HepG2 (cell line): Measurements from ENCODE around the gene GSTT2B. TPM values are rescaled to one million over a fixed set of nuclear protein-coding genes. Genes with fewer than 3 reads are reported as not detected.
"Not testable (repeated sequence)": the region's sequence is repeated elsewhere in the genome, so short reads cannot be mapped to it uniquely, and the experiment has no call there.

Source experiments
- ATAC-seq: fragments of 200-7000 bp; cut with Tn5 transposase; 3 replicates; pipeline ENCODE4 v1.9.1; 2020; ENCODE audit warnings: mild to moderate bottlenecking, moderate library complexity
- BruUV-seq: library from RNA; stranded (reverse); fragments of 400-500 nt; replicated peaks from 2 replicates; lab custom pipeline; 2021; lab: Mats Ljungman, UMichigan
- CTCF ChIA-PET: fragments of 300-600 bp; formaldehyde crosslinking; extraction: SDS; loops from one replicate; lab custom pipeline; 2021; ENCODE audit warnings: low total read pairs, inconsistent platforms, low intra/inter-chr PET ratio; lab: Yijun Ruan, JAX
- POLR2A ChIA-PET: fragments of 350-600 bp; sonication (Branson Sonifier 250); formaldehyde crosslinking; loops from one replicate; lab custom pipeline; 2020; ENCODE audit warnings: antibody characterized with exemption, inconsistent platforms; lab: Yijun Ruan, JAX
- DNase-seq: peaks from one replicate; pipeline ENCODE4 v3.0.0-alpha.2; 2015; ENCODE audit warnings: low spot score
- FAIRE-seq: peaks from 3 replicates; lab custom pipeline; 2011; peaks lifted over from hg19 to GRCh38; lab: Jason Lieb, UNC
- H2AFZ ChIP-seq: one replicate; pipeline ENCODE4 v1.6.1; 2011; ENCODE audit warnings: low read length, inconsistent platforms
- H3K27ac ChIP-seq: fragments of 300-600 bp; 3 replicates; pipeline ENCODE4 v1.8.0; 2011; ENCODE audit warnings: mixed run types, mild to moderate bottlenecking, mixed read lengths, low read length, inconsistent platforms; ENCODE audit not compliant: insufficient read depth; ENCODE audit errors: extremely low read length
- H3K27me3 ChIP-seq, 2 experiments: fragments of 200-600 bp in 1 of 2; 2 replicates in 1 of 2; 3 replicates in 1 of 2; pipeline versions ENCODE4 v1.6.0 to v1.8.0; 2011; ENCODE audit warnings: low read length in 2 of 2, mild to moderate bottlenecking in 2 of 2, moderate library complexity in 2 of 2, inconsistent platforms in 1 of 2; ENCODE audit not compliant: insufficient read depth in 2 of 2, control insufficient read depth in 1 of 2
- H3K36me3 ChIP-seq, 2 experiments: fragments of 200-600 bp in 1 of 2; replicated peaks in 1 of 2; 2 replicates in 1 of 2; 3 replicates in 1 of 2; pipeline versions ENCODE4 v1.5.1 to v1.8.0; 2011; ENCODE audit warnings: low read length in 2 of 2, inconsistent platforms in 1 of 2; ENCODE audit not compliant: insufficient read depth in 2 of 2, control insufficient read depth in 1 of 2
- H3K4me1 ChIP-seq: 2 replicates; pipeline ENCODE4 v1.5.1; 2012; ENCODE audit warnings: low read length, inconsistent platforms; ENCODE audit not compliant: insufficient read depth
- H3K4me2 ChIP-seq: 2 replicates; pipeline ENCODE4 v1.6.0; 2011; ENCODE audit warnings: low read depth, low read length, inconsistent platforms
- H3K4me3 ChIP-seq, 3 experiments: fragments of 200-600 bp in 1 of 3; sonication (generic), shearing (Covaris generic) in 1 of 3; replicated peaks in 1 of 3; 2 replicates each; pipeline ENCODE4 v1.5.1; 2011 to 2016; ENCODE audit warnings: low read length in 3 of 3, inconsistent platforms in 2 of 3, low read depth in 2 of 3, mild to moderate bottlenecking in 2 of 3, control low read depth in 1 of 3, mixed read lengths in 1 of 3; ENCODE audit not compliant: insufficient read depth in 1 of 3
- H3K79me2 ChIP-seq: one replicate; pipeline ENCODE4 v1.6.1; 2011; ENCODE audit warnings: low read length, inconsistent platforms; ENCODE audit not compliant: insufficient read depth
- H3K9ac ChIP-seq: 2 replicates; pipeline ENCODE4 v1.6.0; 2011; ENCODE audit warnings: mild to moderate bottlenecking, low read depth, low read length, inconsistent platforms; ENCODE audit not compliant: insufficient read depth
- H3K9me3 ChIP-seq: 2 replicates; pipeline ENCODE4 v1.5.1; 2012; ENCODE audit warnings: mild to moderate bottlenecking, low read length
- H4K20me1 ChIP-seq: 2 replicates; pipeline ENCODE4 v1.6.0; 2011; ENCODE audit warnings: inconsistent platforms, mild to moderate bottlenecking, low read length, moderate library complexity; ENCODE audit not compliant: insufficient read depth
- KDM2A ChIP-seq: sonication (generic); formaldehyde crosslinking; IDR thresholded peaks from 2 replicates; pipeline ENCODE4 v1.4.0; 2020; ENCODE audit warnings: low read depth, missing genetic modification reagents, borderline replicate concordance
- LCORL ChIP-seq, 2 experiments: fragments of 450-650 bp in 1 of 2; sonication (generic) in 1 of 2; formaldehyde crosslinking in 1 of 2; IDR thresholded peaks; 2 replicates each; pipeline versions ENCODE4 v1.5.0 to v1.6.1; 2017 to 2020; ENCODE audit warnings: antibody characterized with exemption in 1 of 2, missing genetic modification reagents in 1 of 2
- STAG1 ChIP-seq: sonication (generic); formaldehyde crosslinking; IDR thresholded peaks from 2 replicates; pipeline ENCODE4 v1.4.0; 2020; ENCODE audit warnings: missing genetic modification reagents
- ZMYM4 ChIP-seq: sonication (generic); formaldehyde crosslinking; IDR thresholded peaks from 2 replicates; pipeline ENCODE4 v1.8.1; 2023; ENCODE audit warnings: mild to moderate bottlenecking, missing genetic modification reagents
- WGBS: methylation state at CpG from one replicate; pipeline ENCODE4 v1.1.6; 2017; ENCODE audit warnings: low lambda C conversion rate; 5-methylcytosine and 5-hydroxymethylcytosine counted together
- in situ Hi-C: cut with HindIII; loops from 2 replicates; pipeline ENCODE4 v1.10.0; 2017; ENCODE audit warnings: low pct_unique_long_range_greater_than_20kb; ENCODE audit not compliant: extremely low pct_ligation_motif_present
- intact Hi-C: fragments of 100-400 bp; cut with micrococcal nuclease; formaldehyde crosslinking; loops from one replicate; pipeline ENCODE4 v1.10.0; 2022; ENCODE audit not compliant: unreplicated experiment
- polyA plus RNA-seq, 8 experiments: library from polyadenylated mRNA; depleted of rRNA in 3 of 8; stranded (reverse) in 7 of 8; unstranded in 1 of 8; fragments of >200 nt; fragmentation: Illumina TruSeq in 4 of 8; extraction: Trizol in 4 of 8; gene quantifications; 2 replicates each; pipeline versions ENCODE4 v1.2.1 to v1.2.3, GENCODE V29; 2011 to 2016; ENCODE audit warnings: low read depth in 4 of 8, missing spikeins in 1 of 8, mixed read lengths in 1 of 8; ENCODE audit not compliant: insufficient read depth in 1 of 8
- total RNA-seq, 5 experiments: library from RNA; depleted of rRNA; stranded (reverse); fragments of >200 nt; fragmentation: Illumina TruSeq; extraction: Trizol; gene quantifications; 2 replicates each; pipeline ENCODE4 v1.2.3, GENCODE V29; 2016; ENCODE audit warnings: low read depth in 1 of 5
- TF ChIP-seq, protein P1 (sequence below): sonication (generic); formaldehyde crosslinking; IDR thresholded peaks from 2 replicates; pipeline ENCODE4 v1.5.0; 2020; ENCODE audit warnings: mild to moderate bottlenecking, missing genetic modification reagents, moderate library complexity
- TF ChIP-seq, protein P2 (sequence below): IDR thresholded peaks from 2 replicates; pipeline ENCODE4 v1.6.1; 2012; ENCODE audit warnings: inconsistent platforms

The GSTT2B gene
- total and polyA plus RNA-seq, 2 of the 13 experiments (the other 11 are each of a cell fraction or from before 2014, with no cell fraction given), result 1.5 to 3.9 TPM

DNA sequence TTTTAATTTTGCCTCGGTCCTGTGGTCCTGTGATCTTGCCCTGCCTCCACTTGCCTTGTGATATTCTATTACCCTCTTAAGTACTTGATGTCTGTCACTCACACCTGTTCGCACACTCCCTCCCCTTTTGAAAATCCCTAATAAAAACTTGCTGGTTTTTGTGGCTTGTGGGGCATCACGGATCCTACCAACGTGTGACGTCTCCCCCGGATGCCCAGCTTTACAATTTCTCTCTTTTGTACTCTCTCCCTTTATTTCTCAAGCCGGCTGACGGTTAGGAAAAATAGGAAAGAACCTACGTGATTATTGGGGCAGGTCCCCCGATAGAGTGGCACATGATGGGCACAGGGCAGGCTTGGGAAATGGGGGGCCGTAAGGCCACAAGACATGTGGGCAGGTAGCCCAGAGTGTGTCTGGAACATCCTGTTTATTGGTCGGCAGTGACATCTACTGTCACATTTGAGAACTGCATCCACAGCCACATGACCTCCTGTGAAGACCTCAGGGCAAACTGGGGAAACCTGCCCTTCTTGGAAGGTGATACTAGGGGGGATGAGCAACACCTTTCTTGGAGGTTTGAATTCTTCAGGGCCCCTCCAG, 4.6 kb downstream of the GSTT2B start (continued):
- TF ChIP-seq ZMYM4 (CRISPR knock-in tag), result 0 out of 2 replicates have a peak, but pooled peaks have one; percentile 14
- TF ChIP-seq STAG1 (CRISPR knock-in tag), result peak; percentile 95
- TF ChIP-seq, protein P1, sequence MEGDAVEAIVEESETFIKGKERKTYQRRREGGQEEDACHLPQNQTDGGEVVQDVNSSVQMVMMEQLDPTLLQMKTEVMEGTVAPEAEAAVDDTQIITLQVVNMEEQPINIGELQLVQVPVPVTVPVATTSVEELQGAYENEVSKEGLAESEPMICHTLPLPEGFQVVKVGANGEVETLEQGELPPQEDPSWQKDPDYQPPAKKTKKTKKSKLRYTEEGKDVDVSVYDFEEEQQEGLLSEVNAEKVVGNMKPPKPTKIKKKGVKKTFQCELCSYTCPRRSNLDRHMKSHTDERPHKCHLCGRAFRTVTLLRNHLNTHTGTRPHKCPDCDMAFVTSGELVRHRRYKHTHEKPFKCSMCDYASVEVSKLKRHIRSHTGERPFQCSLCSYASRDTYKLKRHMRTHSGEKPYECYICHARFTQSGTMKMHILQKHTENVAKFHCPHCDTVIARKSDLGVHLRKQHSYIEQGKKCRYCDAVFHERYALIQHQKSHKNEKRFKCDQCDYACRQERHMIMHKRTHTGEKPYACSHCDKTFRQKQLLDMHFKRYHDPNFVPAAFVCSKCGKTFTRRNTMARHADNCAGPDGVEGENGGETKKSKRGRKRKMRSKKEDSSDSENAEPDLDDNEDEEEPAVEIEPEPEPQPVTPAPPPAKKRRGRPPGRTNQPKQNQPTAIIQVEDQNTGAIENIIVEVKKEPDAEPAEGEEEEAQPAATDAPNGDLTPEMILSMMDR (CRISPR knock-in tag), result peak; percentile 93
- not testable (repeated sequence) for TF ChIP-seq LCORL (IDR thresholded peaks at IDR 0.05)
- 0 out of 2 replicates have a peak, but pooled peaks have one; percentile 25 for TF ChIP-seq LCORL (CRISPR knock-in tag; IDR thresholded peaks at IDR 0.05)
- TF ChIP-seq KDM2A (CRISPR knock-in tag), result 0 out of 2 replicates have a peak, but pooled peaks have one; percentile 24
- TF ChIP-seq, protein P2, sequence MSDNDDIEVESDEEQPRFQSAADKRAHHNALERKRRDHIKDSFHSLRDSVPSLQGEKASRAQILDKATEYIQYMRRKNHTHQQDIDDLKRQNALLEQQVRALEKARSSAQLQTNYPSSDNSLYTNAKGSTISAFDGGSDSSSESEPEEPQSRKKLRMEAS, result 0 out of 2 replicates have a peak, but pooled peaks have one; percentile 16

DNA sequence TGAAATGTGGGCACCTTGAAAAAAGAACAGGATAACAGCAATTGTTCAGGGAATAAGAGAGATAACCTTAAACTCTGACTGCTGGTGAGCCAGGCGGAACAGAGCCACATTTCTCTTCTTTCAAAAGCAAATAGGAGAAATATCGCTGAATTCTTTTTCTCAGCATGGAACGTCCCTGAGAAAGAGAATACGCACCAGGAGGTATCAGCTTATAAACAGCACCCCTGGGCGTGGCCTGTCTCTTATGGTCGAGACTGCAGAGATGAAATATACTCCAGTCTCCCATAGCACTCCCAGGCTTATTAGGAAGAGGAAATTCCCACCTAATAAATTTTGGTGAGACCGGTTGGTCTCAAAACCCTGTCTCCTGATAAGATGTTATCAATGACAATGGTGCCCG, 5.1 kb downstream of the GSTT2B start:
- ATAC-seq, H3K79me2 ChIP-seq, H3K4me1 ChIP-seq, DNase-seq, H3K36me3 ChIP-seq, FAIRE-seq, H3K9ac ChIP-seq, H4K20me1 ChIP-seq, H3K27me3 ChIP-seq, BruUV-seq, in situ Hi-C loops, H3K4me3 ChIP-seq, H2AFZ ChIP-seq, H3K27ac ChIP-seq, POLR2A ChIA-PET, H3K9me3 ChIP-seq, H3K4me2 ChIP-seq: not testable (repeated sequence)
- 43% methylated on average over 7 of the region's 8 CpGs for WGBS
- intact Hi-C loops, result loop anchor here (10.0 kb wide), 1 partner anchor 289 kb away; the partner anchor contains the start of gene GGT5
- CTCF ChIA-PET, result interaction anchor here (0.9 kb wide), 1 partner anchor 219 kb away, joined by 5 read pairs; no protein-coding TSS in a partner anchor

DNA sequence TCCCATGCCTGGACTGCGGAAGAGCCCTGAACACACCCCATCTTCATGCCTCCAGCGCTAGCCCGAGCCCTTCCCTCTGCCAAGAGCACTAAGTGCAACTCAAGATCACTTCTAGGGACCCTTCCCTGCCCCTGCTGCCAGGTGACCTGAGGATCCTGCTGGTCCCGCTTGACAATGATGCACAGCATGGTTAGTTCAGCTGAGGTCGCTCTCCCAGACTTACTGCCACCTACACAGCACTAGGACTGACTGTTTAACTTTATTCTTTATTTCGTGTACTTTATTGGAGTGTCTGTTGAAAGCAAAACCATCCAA, 6.0 kb downstream of the GSTT2B start:
- CTCF ChIA-PET, H3K27me3 ChIP-seq, FAIRE-seq, H3K4me2 ChIP-seq, H3K79me2 ChIP-seq, BruUV-seq, H4K20me1 ChIP-seq, H2AFZ ChIP-seq, H3K9ac ChIP-seq, ATAC-seq, H3K4me3 ChIP-seq, H3K36me3 ChIP-seq, POLR2A ChIA-PET, DNase-seq, H3K4me1 ChIP-seq, in situ Hi-C loops, H3K9me3 ChIP-seq, H3K27ac ChIP-seq: not testable (repeated sequence)
- WGBS, result 3% methylated on average over 5 of the region's 6 CpGs
- intact Hi-C loops, result loop anchor here (10.0 kb wide), 1 partner anchor 290 kb away; the partner anchor contains the start of gene GGT5
